Measurements from ENCODE around the gene ROR2. TPM values are rescaled to one million over a fixed set of nuclear protein-coding genes. Genes with fewer than 3 reads are reported as not detected.
"Not testable (repeated sequence)": the region's sequence is repeated elsewhere in the genome, so short reads cannot be mapped to it uniquely, and the experiment has no call there.

The ROR2 gene
- total RNA-seq (10 to 100 TPM; 33.7 to 38.9 (median 36.0) TPM), polyA plus RNA-seq (20.1 TPM)
- long read RNA-seq, donor 1, full-length matches to known transcripts = 20 of 111 reads
- long read RNA-seq, donor 1, partial matches to known transcripts = 27 of 111 reads
- long read RNA-seq, donor 1, other reads (novel, unspliced or antisense) = 64 of 111 reads
- long read RNA-seq, donor 2, full-length matches to known transcripts = 23 of 52 reads
- long read RNA-seq, donor 2, partial matches to known transcripts = 18 of 52 reads
- long read RNA-seq, donor 2, other reads (novel, unspliced or antisense) = 11 of 52 reads
- long read RNA-seq, donor 3, full-length matches to known transcripts = 64 of 246 reads
- long read RNA-seq, donor 3, partial matches to known transcripts = 89 of 246 reads
- long read RNA-seq, donor 3, other reads (novel, unspliced or antisense) = 93 of 246 reads
- long read RNA-seq, donor 4, full-length matches to known transcripts = 10 of 56 reads
- long read RNA-seq, donor 4, partial matches to known transcripts = 42 of 56 reads
- long read RNA-seq, donor 4, other reads (novel, unspliced or antisense) = 4 of 56 reads

GRCh38 chr9:91949946-91950664 lies at the start of gene ROR2:
TSS of gene ROR2 (minus strand) at chr9:91950228.
- intact Hi-C loops (cut with DNase I) = loop anchor here (5.0 to 10.0 kb wide), 2 partner anchors 175 to 178 kb away; no protein-coding TSS in a partner anchor
- H3K4me3 ChIP-seq (ENCODE audit: low read length) = peak within 1 kb of the TSS; percentile 75
- no peaks in the 10 kb centered on the region for H3K9me3 ChIP-seq (ENCODE audit: control insufficient read depth, low read length)
- H3K4me1 ChIP-seq (ENCODE audit: control insufficient read depth, insufficient read depth, low read length) = peaks cover 2% of the 10 kb centered on the region
- H3K27me3 ChIP-seq (ENCODE audit: control insufficient read depth, insufficient read depth) = no peaks in the 10 kb centered on the region
- ATAC-seq (peak; percentile 83 to 88), DNase-seq (peak; percentile 65 to 93 (median 89))
- under 1% methylated on average over 81 of the region's 81 CpGs for WGBS
- peak within 1 kb of the TSS; percentile 39 for H3K27ac ChIP-seq (ENCODE audit: low read length)

GRCh38 chr9:91995000-91995655 lies 45.1 kb upstream of the ROR2 start:
- peaks cover 2% of the 10 kb centered on the region for H3K27me3 ChIP-seq (ENCODE audit: control insufficient read depth, insufficient read depth)
- 19% methylated on average over 8 of the region's 8 CpGs for WGBS
- no peaks in the 10 kb centered on the region for H3K9me3 ChIP-seq (ENCODE audit: control insufficient read depth, low read length)
- DNase-seq (no peak), ATAC-seq (no peak)
- H3K27ac ChIP-seq (ENCODE audit: low read length) = no peak overlapping the region
- intact Hi-C loops (cut with DNase I) = no loop called here
- no peak overlapping the region for H3K4me3 ChIP-seq (ENCODE audit: low read length)
- no peaks in the 10 kb centered on the region for H3K4me1 ChIP-seq (ENCODE audit: control insufficient read depth, insufficient read depth, low read length)

GRCh38 chr9:91994422-91994821 lies 44.4 kb upstream of the ROR2 start:
- Histone ChIP-seq H3K4me1 (ENCODE audit: control insufficient read depth, insufficient read depth, low read length) (no peaks in the 10 kb centered on the region), H3K9me3 (ENCODE audit: control insufficient read depth, low read length) (no peaks in the 10 kb centered on the region), H3K27ac (ENCODE audit: low read length) (no peak overlapping the region), H3K27me3 (ENCODE audit: control insufficient read depth, insufficient read depth) (peaks cover 2% of the 10 kb centered on the region), H3K4me3 (ENCODE audit: low read length) (no peak overlapping the region)
- WGBS = 25% methylated on average over 4 of the region's 4 CpGs
- DNase-seq = no peak
- no peak for ATAC-seq
- intact Hi-C loops (cut with DNase I) = no loop called here

GRCh38 chr9:91992461-91993041 lies 42.5 kb upstream of the ROR2 start:
- ATAC-seq (no peak), DNase-seq (no peak)
- H3K27me3 ChIP-seq (ENCODE audit: control insufficient read depth, insufficient read depth) = no peaks in the 10 kb centered on the region
- H3K9me3 ChIP-seq (ENCODE audit: control insufficient read depth, low read length) = no peaks in the 10 kb centered on the region
- intact Hi-C loops (cut with DNase I) = no loop called here
- no peaks in the 10 kb centered on the region for H3K4me1 ChIP-seq (ENCODE audit: control insufficient read depth, insufficient read depth, low read length)
- WGBS = 78% methylated on average over 12 of the region's 12 CpGs
- H3K27ac ChIP-seq (ENCODE audit: low read length) = no peak overlapping the region
- H3K4me3 ChIP-seq (ENCODE audit: low read length) = no peak overlapping the region

- WGBS = 74% methylated on average over 20 of the region's 20 CpGs
- H3K4me3 ChIP-seq (ENCODE audit: low read length) = no peak overlapping the region
- ATAC-seq = no peak
- no peak overlapping the region for H3K27ac ChIP-seq (ENCODE audit: low read length)
- H3K4me1 ChIP-seq (ENCODE audit: control insufficient read depth, insufficient read depth, low read length) = no peaks in the 10 kb centered on the region
- H3K27me3 ChIP-seq (ENCODE audit: control insufficient read depth, insufficient read depth) = no peaks in the 10 kb centered on the region
- intact Hi-C loops (cut with DNase I) = no loop called here
- no peak for DNase-seq
- H3K9me3 ChIP-seq (ENCODE audit: control insufficient read depth, low read length) = no peaks in the 10 kb centered on the region
Observed at GRCh38 chr9:91991721-91992341, 41.8 kb upstream of the ROR2 start.

GRCh38 chr9:91986248-91986647 lies 36.2 kb upstream of the ROR2 start:
- ATAC-seq (no peak), DNase-seq (no peak)
- Histone ChIP-seq H3K4me3 (ENCODE audit: low read length) (no peak overlapping the region), H3K27ac (ENCODE audit: low read length) (no peak overlapping the region), H3K9me3 (ENCODE audit: control insufficient read depth, low read length) (no peaks in the 10 kb centered on the region), H3K27me3 (ENCODE audit: control insufficient read depth, insufficient read depth) (no peaks in the 10 kb centered on the region), H3K4me1 (ENCODE audit: control insufficient read depth, insufficient read depth, low read length) (no peaks in the 10 kb centered on the region)
- intact Hi-C loops (cut with DNase I) = no loop called here
- WGBS = 72% methylated on average over 2 of the region's 2 CpGs

- H3K27me3 ChIP-seq (ENCODE audit: control insufficient read depth, insufficient read depth) = no peaks in the 10 kb centered on the region
- H3K4me3 ChIP-seq (ENCODE audit: low read length) = no peak overlapping the region
- DNase-seq (no peak), ATAC-seq (no peak)
- intact Hi-C loops (cut with DNase I) = no loop called here
- no peak overlapping the region for H3K27ac ChIP-seq (ENCODE audit: low read length)
- H3K4me1 ChIP-seq (ENCODE audit: control insufficient read depth, insufficient read depth, low read length) = no peaks in the 10 kb centered on the region
- H3K9me3 ChIP-seq (ENCODE audit: control insufficient read depth, low read length) = no peaks in the 10 kb centered on the region
- WGBS = 72% methylated on average over 2 of the region's 2 CpGs
Observed at GRCh38 chr9:91985692-91986091, 35.7 kb upstream of the ROR2 start.

GRCh38 chr9:91978740-91979414 lies 28.8 kb upstream of the ROR2 start:
- Histone ChIP-seq H3K4me1 (ENCODE audit: control insufficient read depth, insufficient read depth, low read length) (no peaks in the 10 kb centered on the region), H3K4me3 (ENCODE audit: low read length) (no peak overlapping the region), H3K9me3 (ENCODE audit: control insufficient read depth, low read length) (no peaks in the 10 kb centered on the region), H3K27me3 (ENCODE audit: control insufficient read depth, insufficient read depth) (no peaks in the 10 kb centered on the region), H3K27ac (ENCODE audit: low read length) (no peak overlapping the region)
- no peak for DNase-seq
- 48% methylated on average over 6 of the region's 6 CpGs for WGBS
- ATAC-seq = peak; percentile 29 to 57
- intact Hi-C loops (cut with DNase I) = no loop called here

GRCh38 chr9:91975254-91975653 lies 25.2 kb upstream of the ROR2 start:
- ATAC-seq = not testable (repeated sequence)

GRCh38 chr9:91972711-91973110 lies 22.7 kb upstream of the ROR2 start:
- DNase-seq = no peak
- 34% methylated on average over 2 of the region's 2 CpGs for WGBS
- no peaks in the 10 kb centered on the region for H3K9me3 ChIP-seq (ENCODE audit: control insufficient read depth, low read length)
- H3K27ac ChIP-seq (ENCODE audit: low read length) = no peak overlapping the region
- no peaks in the 10 kb centered on the region for H3K27me3 ChIP-seq (ENCODE audit: control insufficient read depth, insufficient read depth)
- no peak for ATAC-seq
- intact Hi-C loops (cut with DNase I) = no loop called here
- H3K4me1 ChIP-seq (ENCODE audit: control insufficient read depth, insufficient read depth, low read length) = no peaks in the 10 kb centered on the region
- H3K4me3 ChIP-seq (ENCODE audit: low read length) = no peak overlapping the region

More at GRCh38 chr9:91975254-91975653, 25.2 kb upstream of the ROR2 start:
- H3K9me3 ChIP-seq (ENCODE audit: control insufficient read depth, low read length); H3K27me3 ChIP-seq (ENCODE audit: control insufficient read depth, insufficient read depth); H3K4me1 ChIP-seq (ENCODE audit: control insufficient read depth, insufficient read depth, low read length); H3K4me3 ChIP-seq (ENCODE audit: low read length); intact Hi-C loops (cut with DNase I); H3K27ac ChIP-seq (ENCODE audit: low read length); DNase-seq: not testable (repeated sequence)
- WGBS = 95% methylated on average over 2 of the region's 2 CpGs
